HFF-Myc (cell line): ENCODE results near the gene SGIP1.

ENCODE experiments used
- DNase-seq: peaks from one replicate; pipeline ENCODE4 v3.0.0-alpha.2; 2011; ENCODE audit warnings: low read depth; ENCODE audit errors: extremely low read depth
- H3K4me3 ChIP-seq: replicated peaks from 2 replicates; pipeline ENCODE4 v1.5.1; 2011; ENCODE audit warnings: low read depth, mild to moderate bottlenecking, control low read depth, low read length
- CTCF ChIP-seq: IDR thresholded peaks from 2 replicates; pipeline ENCODE4 v1.5.1; 2012; ENCODE audit warnings: mild to moderate bottlenecking, low read depth, low read length, control low read depth; ENCODE audit errors: missing control alignments

The SGIP1 gene

DNA sequence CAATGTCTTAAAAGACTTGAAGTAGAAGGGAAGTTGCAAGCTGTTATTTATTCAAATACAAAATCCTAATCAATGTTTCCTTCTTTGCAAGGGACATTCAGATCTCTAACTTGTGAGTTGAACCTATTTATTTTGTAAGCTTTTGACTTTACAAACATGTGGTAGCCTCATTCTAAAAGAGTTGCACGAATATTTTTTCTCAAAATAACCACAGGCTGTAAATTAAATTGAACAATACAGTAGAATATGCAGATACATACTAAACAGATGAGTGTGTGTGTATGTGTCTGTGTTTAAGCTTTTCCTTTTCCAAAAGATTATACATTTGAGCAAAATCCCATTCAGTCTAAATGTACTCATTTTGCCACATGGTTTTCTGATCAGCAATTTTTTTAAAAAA is 213.5 kb downstream of the SGIP1 start:
- no peak for TF ChIP-seq CTCF
- no peak overlapping the region for H3K4me3 ChIP-seq
- DNase-seq = no peak

GRCh38 chr1:66750577-66750976 is 216.6 kb downstream of the SGIP1 start:
- no peak for TF ChIP-seq CTCF
- DNase-seq = no peak
- H3K4me3 ChIP-seq = no peak overlapping the region

DNA sequence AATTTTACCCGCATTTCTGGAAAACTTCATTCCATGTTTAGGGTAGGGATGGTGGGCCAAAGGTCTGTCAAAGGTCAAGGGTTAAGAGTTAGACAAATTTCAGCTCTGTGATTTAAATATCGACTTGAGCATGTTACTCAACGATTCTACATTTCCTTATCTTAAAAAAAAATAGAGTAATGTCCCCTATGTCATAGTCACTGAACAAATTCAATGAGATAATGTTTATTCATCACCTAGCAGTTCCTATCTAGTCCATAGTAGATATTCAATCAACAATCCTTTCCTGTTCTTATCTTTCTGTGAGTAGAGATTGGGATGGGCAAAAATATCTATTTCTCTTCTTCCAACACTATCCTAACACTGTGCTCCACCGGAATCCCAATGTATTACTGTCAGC is 217.2 kb downstream of the SGIP1 start:
- no peak for DNase-seq
- H3K4me3 ChIP-seq = no peak overlapping the region
- TF ChIP-seq CTCF = no peak

DNA sequence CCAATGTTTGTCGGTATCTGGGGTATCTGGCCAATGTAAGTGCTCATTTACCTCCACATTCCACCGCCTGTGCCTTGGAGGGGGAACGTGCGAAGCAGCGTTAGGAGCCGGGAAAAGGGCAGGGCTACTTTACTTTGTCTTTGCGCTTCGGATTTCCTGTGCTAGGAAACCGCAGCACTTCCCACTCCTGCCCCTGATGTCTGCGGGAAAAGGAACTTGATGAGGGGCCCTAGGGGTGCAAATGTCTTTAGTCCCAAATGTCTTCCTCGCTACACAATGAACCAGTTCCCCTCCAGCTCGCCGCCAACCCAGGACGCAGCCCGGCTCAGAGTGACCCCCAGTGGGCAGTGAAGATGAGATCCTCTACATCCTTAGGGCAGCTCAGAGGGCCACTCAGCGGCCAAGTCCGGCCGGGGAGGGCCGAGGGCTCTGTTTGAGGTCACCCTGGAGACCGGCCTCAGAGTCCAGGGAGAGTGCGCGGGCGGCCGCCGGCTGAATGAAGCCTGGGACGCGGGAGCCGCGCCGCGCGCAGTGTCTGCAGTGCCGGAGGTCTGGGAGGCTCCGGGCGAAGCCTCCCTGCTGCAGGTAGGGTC is 218.1 kb downstream of the SGIP1 start, which contains the start of gene DYNLT5:
TSS of gene DYNLT5 (plus strand) at position 460 of the 593 bp plus-strand sequence. CDS start 2,200 bp downstream, outside the sequence.
- TF ChIP-seq CTCF = no peak
- no peak for DNase-seq
- peak within 1 kb of the TSS; percentile 29 for H3K4me3 ChIP-seq

DNA sequence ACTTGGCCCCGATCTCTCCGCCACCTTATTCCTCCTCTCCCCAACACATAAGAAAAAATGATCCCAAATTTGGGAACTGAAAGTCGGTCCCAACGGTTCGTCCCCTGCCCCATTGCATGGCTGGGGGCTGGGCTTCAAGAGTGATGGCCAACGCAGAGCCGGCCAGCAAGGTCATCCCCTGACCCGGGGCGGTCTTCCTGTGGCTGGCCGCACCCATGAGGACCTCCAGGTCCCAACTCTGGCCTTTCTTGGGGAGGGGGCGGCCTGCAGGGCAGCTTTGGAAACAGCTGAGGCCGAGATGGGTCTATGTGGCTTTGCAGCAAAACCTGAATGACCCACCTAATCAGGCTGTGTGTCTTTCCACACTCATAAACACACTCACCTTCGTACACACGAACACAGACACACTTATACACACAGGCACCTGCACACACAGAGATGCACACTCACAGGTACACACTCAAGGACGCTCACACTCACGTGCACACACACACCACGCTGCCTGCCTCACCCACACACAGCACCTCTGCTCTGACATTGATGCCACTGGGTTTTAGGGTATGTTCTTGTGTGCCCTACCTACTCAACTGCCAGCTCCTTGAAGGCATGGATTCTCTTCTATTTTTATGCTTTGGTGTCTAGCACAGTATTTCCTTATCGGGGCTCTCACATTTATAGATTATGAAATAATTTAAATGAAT is 218.9 kb downstream of the SGIP1 start:
- peak overlapping the region; percentile 29 for H3K4me3 ChIP-seq
- TF ChIP-seq CTCF = no peak
- DNase-seq = no peak

DNA sequence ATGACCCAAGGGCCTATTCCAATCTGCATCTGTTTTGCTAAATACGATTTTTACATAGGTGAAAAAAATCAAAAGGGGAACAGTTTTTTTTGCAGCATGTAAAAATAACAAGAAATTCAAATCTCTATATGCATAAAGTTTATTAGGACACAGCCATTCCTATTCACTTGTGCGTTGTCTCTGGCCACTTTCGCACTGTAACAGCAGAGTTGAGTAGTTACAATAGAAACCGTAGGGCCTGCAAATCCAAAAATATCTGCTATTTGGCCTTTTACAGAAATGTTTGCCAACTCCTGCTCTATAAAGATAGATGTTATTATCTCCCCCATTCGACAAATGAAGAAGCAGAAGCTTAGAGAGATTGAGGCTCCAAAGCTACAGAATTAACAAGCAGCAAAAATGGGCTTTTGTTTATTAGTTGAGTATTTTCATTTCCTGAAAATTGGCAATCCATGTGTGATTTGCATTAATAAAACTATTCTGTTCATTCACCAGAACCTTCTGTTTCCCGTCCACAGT is 223.8 kb downstream of the SGIP1 start:
- no peak overlapping the region for H3K4me3 ChIP-seq
- no peak for DNase-seq
- TF ChIP-seq CTCF = no peak
